Liver (tissue), 9 donors: ENCODE results near the gene APBA3. TPM values are rescaled to one million over a fixed set of nuclear protein-coding genes. Genes with fewer than 3 reads are reported as not detected.

ENCODE experiments used
- DNase-seq: peaks from one replicate; pipeline ENCODE4 v3.0.0-alpha.2; 2017; ENCODE audit warnings: low spot score
- H3K27ac ChIP-seq, 2 donors: one replicate each; pipeline ENCODE4 v1.7.0; 2013; ENCODE audit warnings: inconsistent platforms in 2 of 2, low read length in 2 of 2, control low read depth in 1 of 2, low read depth in 1 of 2, mild to moderate bottlenecking in 1 of 2
- H3K27me3 ChIP-seq, 4 donors: one replicate each; pipeline versions ENCODE4 v1.6.1 to v1.7.0; 2013; ENCODE audit warnings: low read length in 3 of 4, inconsistent platforms in 1 of 4, mild to moderate bottlenecking in 1 of 4, moderate library complexity in 1 of 4; ENCODE audit not compliant: control insufficient read depth in 4 of 4, insufficient read depth in 4 of 4
- H3K36me3 ChIP-seq, 4 donors: one replicate each; pipeline versions ENCODE4 v1.6.1 to v1.7.0; 2013; ENCODE audit warnings: low read length in 3 of 4, mild to moderate bottlenecking in 3 of 4, low read depth in 1 of 4, moderate library complexity in 1 of 4; ENCODE audit not compliant: control insufficient read depth in 4 of 4, insufficient read depth in 3 of 4
- H3K4me1 ChIP-seq, 4 donors: one replicate each; pipeline versions ENCODE4 v1.6.1 to v1.7.0; 2013; ENCODE audit warnings: low read length in 3 of 4, mild to moderate bottlenecking in 3 of 4, moderate library complexity in 1 of 4; ENCODE audit not compliant: control insufficient read depth in 4 of 4, insufficient read depth in 4 of 4
- H3K4me3 ChIP-seq, 3 donors: one replicate each; pipeline versions ENCODE4 v1.6.1 to v1.7.0; 2013; ENCODE audit warnings: low read length in 3 of 3, control low read depth in 1 of 3, low read depth in 1 of 3, mild to moderate bottlenecking in 1 of 3
- H3K9ac ChIP-seq, 2 donors: one replicate each; pipeline ENCODE4 v1.7.0; 2013; ENCODE audit warnings: low read length in 2 of 2, mild to moderate bottlenecking in 2 of 2, moderate library complexity in 2 of 2, control low read depth in 1 of 2, low read depth in 1 of 2
- H3K9me3 ChIP-seq, 4 donors: one replicate each; pipeline versions ENCODE4 v1.6.1 to v1.7.0; 2013; ENCODE audit warnings: low read length in 3 of 4; ENCODE audit not compliant: control insufficient read depth in 4 of 4
- EGR1 ChIP-seq, 2 donors: IDR thresholded peaks; 2 replicates each; pipeline ENCODE4 v1.6.1; 2016 to 2018; ENCODE audit warnings: antibody characterized with exemption in 2 of 2, low read depth in 2 of 2
- FOXA1 ChIP-seq: IDR thresholded peaks from 2 replicates; pipeline ENCODE4 v1.6.1; 2016; ENCODE audit warnings: antibody characterized with exemption
- FOXA2 ChIP-seq: IDR thresholded peaks from 2 replicates; pipeline ENCODE4 v1.6.1; 2016; ENCODE audit warnings: antibody characterized with exemption
- GABPA ChIP-seq, 2 donors: IDR thresholded peaks in 1 of 2; conservative IDR thresholded peaks in 1 of 2; 2 replicates each; pipeline ENCODE4 v1.6.1; 2016; ENCODE audit warnings: antibody characterized with exemption in 2 of 2, mild to moderate bottlenecking in 1 of 2, moderate library complexity in 1 of 2
- HNF4A ChIP-seq, 2 donors: conservative IDR thresholded peaks; 2 replicates each; pipeline ENCODE4 v1.6.1; 2016; ENCODE audit warnings: antibody characterized with exemption in 2 of 2, mild to moderate bottlenecking in 2 of 2
- HNF4G ChIP-seq: IDR thresholded peaks from 2 replicates; pipeline ENCODE4 v1.6.1; 2016; ENCODE audit warnings: antibody characterized with exemption
- JUND ChIP-seq, 2 donors: IDR thresholded peaks; 2 replicates each; pipeline ENCODE4 v1.6.1; 2016; ENCODE audit warnings: antibody characterized with exemption in 2 of 2
- NR2F2 ChIP-seq: IDR thresholded peaks from 2 replicates; pipeline ENCODE4 v1.6.1; 2016; ENCODE audit warnings: antibody characterized with exemption
- RXRA ChIP-seq, 2 donors: IDR thresholded peaks; 2 replicates each; pipeline ENCODE4 v1.6.1; 2017 to 2018; ENCODE audit warnings: antibody characterized with exemption in 2 of 2, mild to moderate bottlenecking in 1 of 2
- TAF1 ChIP-seq: conservative IDR thresholded peaks from 2 replicates; pipeline ENCODE4 v1.6.1; 2016; ENCODE audit warnings: antibody characterized with exemption, mild to moderate bottlenecking
- YY1 ChIP-seq: IDR thresholded peaks from 2 replicates; pipeline ENCODE4 v1.6.1; 2016; ENCODE audit warnings: antibody characterized with exemption, mild to moderate bottlenecking
- WGBS: extraction: QIAGEN DNeasy Blood & Tissue Kit; methylation state at CpG from one replicate; pipeline ENCODE4 v1.1.7; 2013; 5-methylcytosine and 5-hydroxymethylcytosine counted together
- polyA plus RNA-seq, 2 donors: library from polyadenylated mRNA; stranded (reverse) in 1 of 2; unstranded in 1 of 2; fragments of 200-250 nt in 1 of 2; fragments of >200 nt in 1 of 2; fragmentation: Nextera tagmentation in 1 of 2; extraction: Ambion mirVana in 1 of 2; gene quantifications; one replicate each; pipeline versions ENCODE4 v1.2.1 to v1.2.3, GENCODE V29; 2013 to 2015
- total RNA-seq, 2 donors: library from RNA; depleted of rRNA; stranded (reverse); fragments of >200 nt; gene quantifications; one replicate each; pipeline ENCODE4 v1.2.3, GENCODE V29; 2014
- TF ChIP-seq, protein P1 (sequence below): IDR thresholded peaks from 2 replicates; pipeline ENCODE4 v1.6.1; 2016; ENCODE audit warnings: antibody characterized with exemption
- TF ChIP-seq, protein P2 (sequence below): fragments of 150-350 bp; IDR thresholded peaks from 2 replicates; pipeline ENCODE4 v1.5.1; 2017; ENCODE audit warnings: improper control_type of control experiment, low read depth, low read length; ENCODE audit not compliant: missing input control
- TF ChIP-seq, protein P3 (sequence below): IDR thresholded peaks from 2 replicates; pipeline ENCODE4 v1.6.1; 2016; ENCODE audit warnings: antibody characterized with exemption
- TF ChIP-seq, protein P4 (sequence below): IDR thresholded peaks from 2 replicates; pipeline ENCODE4 v1.6.1; 2016; ENCODE audit warnings: antibody characterized with exemption, mild to moderate bottlenecking
- donor health status: healthy.
- donor health status: healthy.
- donor health status: healthy.
- donor health status: healthy.
- donor health status: healthy.

APBA3 gene
- total and polyA plus RNA-seq, 4 donors, result 6.4 to 24.3 (median 10.7) TPM

DNA sequence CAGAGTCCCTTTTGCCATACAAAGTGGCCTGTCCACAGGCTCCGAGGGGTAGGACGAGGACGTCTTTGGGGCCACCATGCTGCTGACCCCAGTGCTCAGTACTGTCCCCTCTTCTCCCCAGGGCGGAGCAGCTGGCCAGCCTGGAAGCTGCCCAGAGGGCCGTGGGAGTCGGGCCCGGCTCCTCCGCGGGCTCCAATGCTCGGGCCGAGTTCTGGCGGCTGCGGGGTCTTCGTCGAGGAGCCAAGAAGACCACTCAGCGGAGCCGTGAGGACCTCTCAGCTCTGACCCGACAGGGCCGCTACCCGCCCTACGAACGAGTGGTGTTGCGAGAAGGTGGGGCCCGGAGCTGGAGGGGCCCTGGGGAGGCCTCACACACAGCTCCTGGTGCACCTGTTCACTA, 21.1 kb downstream of the APBA3 start:
- TF ChIP-seq NR2F2 (no peak), FOXA1 (no peak), RXRA (IDR thresholded peaks at IDR 0.05) (no peak), GABPA (IDR thresholded peaks at IDR 0.05 in 1 of 2, conservative IDR thresholded peaks at IDR 0.05 in 1 of 2) (no peak), HNF4A (conservative IDR thresholded peaks at IDR 0.05) (no peak), JUND (IDR thresholded peaks at IDR 0.05) (no peak), YY1 (no peak), TAF1 (no peak), HNF4G (no peak)
- TF ChIP-seq, protein P1, sequence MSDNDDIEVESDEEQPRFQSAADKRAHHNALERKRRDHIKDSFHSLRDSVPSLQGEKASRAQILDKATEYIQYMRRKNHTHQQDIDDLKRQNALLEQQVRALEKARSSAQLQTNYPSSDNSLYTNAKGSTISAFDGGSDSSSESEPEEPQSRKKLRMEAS, result no peak
- TF ChIP-seq, protein P2, sequence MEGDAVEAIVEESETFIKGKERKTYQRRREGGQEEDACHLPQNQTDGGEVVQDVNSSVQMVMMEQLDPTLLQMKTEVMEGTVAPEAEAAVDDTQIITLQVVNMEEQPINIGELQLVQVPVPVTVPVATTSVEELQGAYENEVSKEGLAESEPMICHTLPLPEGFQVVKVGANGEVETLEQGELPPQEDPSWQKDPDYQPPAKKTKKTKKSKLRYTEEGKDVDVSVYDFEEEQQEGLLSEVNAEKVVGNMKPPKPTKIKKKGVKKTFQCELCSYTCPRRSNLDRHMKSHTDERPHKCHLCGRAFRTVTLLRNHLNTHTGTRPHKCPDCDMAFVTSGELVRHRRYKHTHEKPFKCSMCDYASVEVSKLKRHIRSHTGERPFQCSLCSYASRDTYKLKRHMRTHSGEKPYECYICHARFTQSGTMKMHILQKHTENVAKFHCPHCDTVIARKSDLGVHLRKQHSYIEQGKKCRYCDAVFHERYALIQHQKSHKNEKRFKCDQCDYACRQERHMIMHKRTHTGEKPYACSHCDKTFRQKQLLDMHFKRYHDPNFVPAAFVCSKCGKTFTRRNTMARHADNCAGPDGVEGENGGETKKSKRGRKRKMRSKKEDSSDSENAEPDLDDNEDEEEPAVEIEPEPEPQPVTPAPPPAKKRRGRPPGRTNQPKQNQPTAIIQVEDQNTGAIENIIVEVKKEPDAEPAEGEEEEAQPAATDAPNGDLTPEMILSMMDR, result no peak
- TF ChIP-seq, protein P3, sequence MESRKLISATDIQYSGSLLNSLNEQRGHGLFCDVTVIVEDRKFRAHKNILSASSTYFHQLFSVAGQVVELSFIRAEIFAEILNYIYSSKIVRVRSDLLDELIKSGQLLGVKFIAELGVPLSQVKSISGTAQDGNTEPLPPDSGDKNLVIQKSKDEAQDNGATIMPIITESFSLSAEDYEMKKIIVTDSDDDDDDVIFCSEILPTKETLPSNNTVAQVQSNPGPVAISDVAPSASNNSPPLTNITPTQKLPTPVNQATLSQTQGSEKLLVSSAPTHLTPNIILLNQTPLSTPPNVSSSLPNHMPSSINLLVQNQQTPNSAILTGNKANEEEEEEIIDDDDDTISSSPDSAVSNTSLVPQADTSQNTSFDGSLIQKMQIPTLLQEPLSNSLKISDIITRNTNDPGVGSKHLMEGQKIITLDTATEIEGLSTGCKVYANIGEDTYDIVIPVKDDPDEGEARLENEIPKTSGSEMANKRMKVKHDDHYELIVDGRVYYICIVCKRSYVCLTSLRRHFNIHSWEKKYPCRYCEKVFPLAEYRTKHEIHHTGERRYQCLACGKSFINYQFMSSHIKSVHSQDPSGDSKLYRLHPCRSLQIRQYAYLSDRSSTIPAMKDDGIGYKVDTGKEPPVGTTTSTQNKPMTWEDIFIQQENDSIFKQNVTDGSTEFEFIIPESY, result no peak
- peaks cover 3 to 23% (median 6%) of the 10 kb centered on the region in 4 donors for H3K36me3 ChIP-seq
- H3K4me1 ChIP-seq, result peaks cover 0 to 5% (median 2%) of the 10 kb centered on the region in 4 donors
- no peaks in the 10 kb centered on the region for H3K27me3 ChIP-seq
- H3K4me3 ChIP-seq, result no peak overlapping the region
- no peak overlapping the region for H3K9ac ChIP-seq
- no peaks in the 10 kb centered on the region for H3K9me3 ChIP-seq
- 96% methylated on average over 24 of the region's 24 CpGs for WGBS
- H3K27ac ChIP-seq, result no peak overlapping the region
- DNase-seq, result no peak

DNA sequence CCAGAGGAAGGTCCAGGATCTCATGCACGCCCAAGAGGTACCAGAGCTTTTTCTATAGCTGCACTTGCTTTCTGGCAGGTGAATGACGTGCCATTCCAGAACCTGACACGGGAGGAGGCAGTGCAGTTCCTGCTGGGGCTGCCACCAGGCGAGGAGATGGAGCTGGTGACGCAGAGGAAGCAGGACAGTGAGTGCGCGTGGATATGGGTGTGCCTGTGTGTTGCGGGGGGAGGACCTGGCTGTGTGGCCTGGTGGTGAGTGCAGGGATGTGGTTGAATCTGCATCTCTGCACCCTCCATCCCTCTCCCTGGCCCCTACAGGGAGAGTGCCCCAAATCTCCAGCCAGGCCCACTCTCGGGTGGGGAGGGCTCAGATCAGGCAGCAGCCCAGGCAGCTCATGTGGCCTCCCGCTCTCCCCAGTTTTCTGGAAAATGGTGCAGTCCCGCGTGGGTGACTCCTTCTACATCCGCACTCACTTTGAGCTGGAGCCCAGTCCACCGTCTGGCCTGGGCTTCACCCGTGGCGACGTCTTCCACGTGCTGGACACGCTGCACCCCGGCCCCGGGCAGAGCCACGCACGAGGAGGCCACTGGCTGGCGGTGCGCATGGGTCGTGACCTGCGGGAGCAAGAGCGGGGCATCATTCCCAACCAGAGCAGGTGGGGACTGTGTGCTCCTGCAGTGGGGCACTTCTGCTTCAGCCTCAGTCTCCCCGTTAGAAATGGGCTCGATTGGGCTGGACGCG, 22.8 kb downstream of the APBA3 start:
- H3K9ac ChIP-seq, result no peak overlapping the region
- WGBS, result 94% methylated on average over 32 of the region's 32 CpGs
- H3K9me3 ChIP-seq, result no peaks in the 10 kb centered on the region
- no peak overlapping the region for H3K4me3 ChIP-seq
- no peak for TF ChIP-seq FOXA2
- no peak for TF ChIP-seq FOXA1
- TF ChIP-seq, protein P4, sequence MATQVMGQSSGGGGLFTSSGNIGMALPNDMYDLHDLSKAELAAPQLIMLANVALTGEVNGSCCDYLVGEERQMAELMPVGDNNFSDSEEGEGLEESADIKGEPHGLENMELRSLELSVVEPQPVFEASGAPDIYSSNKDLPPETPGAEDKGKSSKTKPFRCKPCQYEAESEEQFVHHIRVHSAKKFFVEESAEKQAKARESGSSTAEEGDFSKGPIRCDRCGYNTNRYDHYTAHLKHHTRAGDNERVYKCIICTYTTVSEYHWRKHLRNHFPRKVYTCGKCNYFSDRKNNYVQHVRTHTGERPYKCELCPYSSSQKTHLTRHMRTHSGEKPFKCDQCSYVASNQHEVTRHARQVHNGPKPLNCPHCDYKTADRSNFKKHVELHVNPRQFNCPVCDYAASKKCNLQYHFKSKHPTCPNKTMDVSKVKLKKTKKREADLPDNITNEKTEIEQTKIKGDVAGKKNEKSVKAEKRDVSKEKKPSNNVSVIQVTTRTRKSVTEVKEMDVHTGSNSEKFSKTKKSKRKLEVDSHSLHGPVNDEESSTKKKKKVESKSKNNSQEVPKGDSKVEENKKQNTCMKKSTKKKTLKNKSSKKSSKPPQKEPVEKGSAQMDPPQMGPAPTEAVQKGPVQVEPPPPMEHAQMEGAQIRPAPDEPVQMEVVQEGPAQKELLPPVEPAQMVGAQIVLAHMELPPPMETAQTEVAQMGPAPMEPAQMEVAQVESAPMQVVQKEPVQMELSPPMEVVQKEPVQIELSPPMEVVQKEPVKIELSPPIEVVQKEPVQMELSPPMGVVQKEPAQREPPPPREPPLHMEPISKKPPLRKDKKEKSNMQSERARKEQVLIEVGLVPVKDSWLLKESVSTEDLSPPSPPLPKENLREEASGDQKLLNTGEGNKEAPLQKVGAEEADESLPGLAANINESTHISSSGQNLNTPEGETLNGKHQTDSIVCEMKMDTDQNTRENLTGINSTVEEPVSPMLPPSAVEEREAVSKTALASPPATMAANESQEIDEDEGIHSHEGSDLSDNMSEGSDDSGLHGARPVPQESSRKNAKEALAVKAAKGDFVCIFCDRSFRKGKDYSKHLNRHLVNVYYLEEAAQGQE, result no peak
- no peak for TF ChIP-seq RXRA (IDR thresholded peaks at IDR 0.05)
- no peak for TF ChIP-seq YY1
- TF ChIP-seq, protein P3, result no peak
- no peak for TF ChIP-seq EGR1 (IDR thresholded peaks at IDR 0.05; ENCODE audit: low read depth in 2 of 2)
- no peak for TF ChIP-seq TAF1
- no peaks in the 10 kb centered on the region for H3K4me1 ChIP-seq
- H3K27ac ChIP-seq, result no peak overlapping the region
- H3K27me3 ChIP-seq, result no peaks in the 10 kb centered on the region
- DNase-seq, result no peak
- H3K36me3 ChIP-seq, result peaks cover 3 to 26% (median 6%) of the 10 kb centered on the region in 4 donors
